HepG2 (cell line): ENCODE data around the gene C6orf136. TPM values are rescaled to one million over a fixed set of nuclear protein-coding genes. Genes with fewer than 3 reads are reported as not detected.
A peak's percentile ranks its signal among the peaks of the same experiment; 100 is the strongest.

Source experiments
- AHR ChIP-seq: IDR thresholded peaks from 2 replicates; pipeline ENCODE4 v1.6.1; 2018; ENCODE audit warnings: missing genetic modification reagents, missing compliant biosample characterization
- ARNT2 ChIP-seq: sonication (generic); formaldehyde crosslinking; IDR thresholded peaks from 2 replicates; pipeline ENCODE4 v1.8.0; 2022; ENCODE audit warnings: mild to moderate bottlenecking, low read depth, missing genetic modification reagents, moderate library complexity
- ELF4 ChIP-seq: sonication (generic); formaldehyde crosslinking; IDR thresholded peaks from 2 replicates; pipeline ENCODE4 v1.5.0; 2020; ENCODE audit warnings: missing genetic modification reagents, mild to moderate bottlenecking, moderate library complexity, borderline replicate concordance
- ETS1 ChIP-seq: sonication (generic); formaldehyde crosslinking; IDR thresholded peaks from 2 replicates; pipeline ENCODE4 v1.4.0; 2020; ENCODE audit warnings: missing genetic modification reagents
- FUBP1 ChIP-seq: sonication (generic); formaldehyde crosslinking; IDR thresholded peaks from 2 replicates; pipeline ENCODE4 v1.5.1; 2020; ENCODE audit warnings: missing genetic modification reagents, mild to moderate bottlenecking, borderline replicate concordance
- GPN1 ChIP-seq: sonication (generic); formaldehyde crosslinking; IDR thresholded peaks from 2 replicates; pipeline ENCODE4 v1.5.1; 2020; ENCODE audit warnings: missing genetic modification reagents, borderline replicate concordance
- KDM2A ChIP-seq: sonication (generic); formaldehyde crosslinking; IDR thresholded peaks from 2 replicates; pipeline ENCODE4 v1.4.0; 2020; ENCODE audit warnings: low read depth, missing genetic modification reagents, borderline replicate concordance
- MTA1 ChIP-seq: sonication (generic); formaldehyde crosslinking; IDR thresholded peaks from 2 replicates; pipeline ENCODE4 v1.4.0; 2020; ENCODE audit warnings: missing genetic modification reagents, mild to moderate bottlenecking, borderline replicate concordance
- MXI1 ChIP-seq: IDR thresholded peaks from 3 replicates; pipeline ENCODE4 v1.6.1; 2012; ENCODE audit warnings: low read depth, low read length, inconsistent platforms, borderline replicate concordance
- NBN ChIP-seq: fragments of 450-650 bp; conservative IDR thresholded peaks from 2 replicates; pipeline ENCODE4 v1.6.1; 2017
- NFRKB ChIP-seq: fragments of 450-650 bp; IDR thresholded peaks from 2 replicates; pipeline ENCODE4 v1.6.1; 2017
- NR2C2 ChIP-seq: sonication (generic); formaldehyde crosslinking; IDR thresholded peaks from 2 replicates; pipeline ENCODE4 v1.4.0; 2020; ENCODE audit warnings: missing genetic modification reagents, mild to moderate bottlenecking, moderate library complexity, borderline replicate concordance
- PHF20 ChIP-seq: sonication (generic); formaldehyde crosslinking; IDR thresholded peaks from 2 replicates; pipeline ENCODE4 v1.5.0; 2020; ENCODE audit warnings: mild to moderate bottlenecking, missing genetic modification reagents
- RARG ChIP-seq: sonication (generic); formaldehyde crosslinking; IDR thresholded peaks from 2 replicates; pipeline ENCODE4 v1.4.0; 2020; ENCODE audit warnings: low read depth, mild to moderate bottlenecking, missing genetic modification reagents
- SMC3 ChIP-seq: IDR thresholded peaks from 2 replicates; pipeline ENCODE4 v1.6.1; 2011; ENCODE audit warnings: low read length, improper control_type of control experiment
- ZBTB3 ChIP-seq: sonication (generic); formaldehyde crosslinking; IDR thresholded peaks from 2 replicates; pipeline ENCODE4 v1.4.0; 2020; ENCODE audit warnings: low read depth, mild to moderate bottlenecking, moderate library complexity, missing genetic modification reagents, borderline replicate concordance
- ZFP37 ChIP-seq: sonication (generic); formaldehyde crosslinking; IDR thresholded peaks from 2 replicates; pipeline ENCODE4 v1.4.0; 2020; ENCODE audit warnings: missing genetic modification reagents, borderline replicate concordance
- ZNF468 ChIP-seq: sonication (generic); formaldehyde crosslinking; IDR thresholded peaks from 2 replicates; pipeline ENCODE4 v1.8.0; 2022; ENCODE audit warnings: mild to moderate bottlenecking, moderate library complexity, missing genetic modification reagents
- ZNF530 ChIP-seq: sonication (generic); formaldehyde crosslinking; IDR thresholded peaks from 2 replicates; pipeline ENCODE4 v1.5.0; 2020; ENCODE audit warnings: low read depth, mild to moderate bottlenecking, missing genetic modification reagents
- ZNF687 ChIP-seq: sonication (generic); formaldehyde crosslinking; IDR thresholded peaks from 2 replicates; pipeline ENCODE4 v1.5.1; 2020; ENCODE audit warnings: mild to moderate bottlenecking, missing genetic modification reagents, moderate library complexity
- ZZZ3 ChIP-seq: sonication (generic); formaldehyde crosslinking; IDR thresholded peaks from 2 replicates; pipeline ENCODE4 v1.4.0; 2020; ENCODE audit warnings: missing genetic modification reagents, mild to moderate bottlenecking, borderline replicate concordance
- polyA plus RNA-seq, 8 experiments: library from polyadenylated mRNA; depleted of rRNA in 3 of 8; stranded (reverse) in 7 of 8; unstranded in 1 of 8; fragments of >200 nt; fragmentation: Illumina TruSeq in 4 of 8; extraction: Trizol in 4 of 8; gene quantifications; 2 replicates each; pipeline versions ENCODE4 v1.2.1 to v1.2.3, GENCODE V29; 2011 to 2016; ENCODE audit warnings: low read depth in 4 of 8, missing spikeins in 1 of 8, mixed read lengths in 1 of 8; ENCODE audit not compliant: insufficient read depth in 1 of 8
- total RNA-seq, 5 experiments: library from RNA; depleted of rRNA; stranded (reverse); fragments of >200 nt; fragmentation: Illumina TruSeq; extraction: Trizol; gene quantifications; 2 replicates each; pipeline ENCODE4 v1.2.3, GENCODE V29; 2016; ENCODE audit warnings: low read depth in 1 of 5

C6orf136 gene
- total and polyA plus RNA-seq, 2 of the 13 experiments (the other 11 are each of a cell fraction or from before 2014, with no cell fraction given): 12.0 to 26.2 TPM

GRCh38 chr6:30690403-30691207 lies 43.7 kb downstream of the C6orf136 start, which contains the start of gene NRM (continued):
- TF ChIP-seq ZBTB3 (CRISPR knock-in tag): no peak
- 0 out of 2 replicates have a peak, but pooled peaks have one; percentile 70 for TF ChIP-seq ZFP37
- TF ChIP-seq KDM2A: peak; percentile 85
- TF ChIP-seq ZNF687 (CRISPR knock-in tag): peak; percentile 78
- TF ChIP-seq SMC3: no peak
- no peak for TF ChIP-seq FUBP1 (CRISPR knock-in tag)
- TF ChIP-seq ZNF530 (CRISPR knock-in tag): no peak
- peak; percentile 43; the same call in 1 of the 2 replicates for TF ChIP-seq PHF20
- no peak for TF ChIP-seq NFRKB
- TF ChIP-seq MXI1: peak; percentile 78; the same call in 1 of the 3 replicates
- TF ChIP-seq ARNT2: peak; percentile 60; the same call in 1 of the 2 replicates
- no peak for TF ChIP-seq ZZZ3 (CRISPR knock-in tag)
- no peak for TF ChIP-seq RARG
- peak; percentile 20; the same call in 1 of the 2 replicates for TF ChIP-seq MTA1 (CRISPR knock-in tag)
- no peak; the same call in 1 of the 2 replicates for TF ChIP-seq NR2C2 (CRISPR knock-in tag)
- no peak for TF ChIP-seq NBN
- TF ChIP-seq AHR: no peak; the same call in 1 of the 2 replicates
- peak; percentile 56; the same call in 1 of the 2 replicates for TF ChIP-seq ELF4
- TF ChIP-seq ZNF468 (CRISPR knock-in tag): no peak
- TF ChIP-seq ETS1 (CRISPR knock-in tag): 0 out of 2 replicates have a peak, but pooled peaks have one; percentile 33
- TF ChIP-seq GPN1 (CRISPR knock-in tag): no peak
